MV-4-11 (cell line): Measurements from ENCODE around the gene NAV2.
A peak's percentile ranks its signal among the peaks of the same experiment; 100 is the strongest.

Experiments used
- DNase-seq: peaks from one replicate; lab custom pipeline; 2025; lab: John Stamatoyannopoulos, UW

NAV2 gene

DNA sequence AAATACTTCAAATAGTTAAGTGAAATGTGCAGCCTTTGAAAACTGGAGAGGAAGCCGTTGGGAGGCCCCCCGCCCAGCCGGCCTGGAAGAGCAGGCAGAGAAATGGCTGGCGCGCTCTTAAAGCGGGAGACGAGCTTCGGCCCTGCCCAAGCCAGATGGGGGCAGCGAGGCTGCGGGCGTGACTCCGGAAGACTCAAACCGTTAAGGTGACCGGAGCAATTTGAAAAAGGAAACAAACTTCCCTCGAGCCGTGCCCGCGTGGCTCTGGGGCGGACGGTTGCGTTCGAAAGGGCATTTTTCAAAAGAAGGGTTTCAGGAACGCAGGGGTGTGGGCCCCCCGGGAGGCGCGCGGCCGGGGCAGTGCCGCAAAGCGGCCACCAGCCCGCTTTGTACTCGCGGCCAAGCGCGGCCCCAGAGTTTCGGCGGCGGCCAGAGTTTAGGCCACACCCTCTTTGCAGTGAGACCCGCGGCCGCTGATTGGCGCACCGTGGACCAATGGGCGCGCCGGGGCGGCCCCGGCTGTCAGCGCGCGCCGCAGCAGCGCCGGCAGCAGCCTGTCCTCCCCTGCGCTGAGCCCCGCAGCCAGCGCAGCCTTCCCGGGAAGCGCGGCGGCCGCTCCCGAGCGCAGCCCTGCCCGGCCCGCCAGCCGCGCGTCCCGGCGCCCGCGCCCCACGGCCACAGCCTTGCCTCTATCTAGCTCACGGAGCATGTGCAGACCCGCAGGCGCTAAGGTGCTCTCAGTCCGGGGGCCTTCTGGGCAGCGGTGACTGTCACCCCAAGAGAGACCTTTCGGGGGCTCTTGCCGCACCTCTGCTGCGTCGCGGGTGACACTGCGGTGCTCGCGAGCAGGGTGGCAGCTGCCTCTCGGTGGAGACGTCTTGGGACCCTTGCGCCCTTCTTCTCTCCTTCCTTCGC lies at the start of gene NAV2:
TSS of gene NAV2 (plus strand) at position 557 of the 915 bp plus-strand sequence. CDS start 859 bp downstream, outside the sequence.
- peak; percentile 82 for DNase-seq

DNA sequence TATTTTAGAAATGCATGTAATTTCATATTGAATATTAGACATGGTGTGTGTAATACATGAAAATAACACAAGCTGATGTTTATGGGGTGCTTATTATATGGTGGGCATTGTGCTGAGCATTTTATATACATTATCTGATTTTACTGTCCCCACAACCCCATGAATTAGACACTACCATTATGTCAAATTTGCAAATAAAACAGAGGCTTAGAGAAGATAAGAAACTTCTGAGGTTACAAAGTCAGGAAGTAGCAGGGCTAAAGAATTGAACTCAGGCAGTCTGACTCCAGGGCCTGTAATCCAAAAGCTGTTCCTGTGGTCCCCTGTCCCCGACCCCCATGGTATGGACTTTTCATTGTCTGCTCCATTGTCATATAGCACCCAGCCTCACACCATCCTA lies 49.4 kb upstream of the NAV2 start:
- DNase-seq: no peak

DNA sequence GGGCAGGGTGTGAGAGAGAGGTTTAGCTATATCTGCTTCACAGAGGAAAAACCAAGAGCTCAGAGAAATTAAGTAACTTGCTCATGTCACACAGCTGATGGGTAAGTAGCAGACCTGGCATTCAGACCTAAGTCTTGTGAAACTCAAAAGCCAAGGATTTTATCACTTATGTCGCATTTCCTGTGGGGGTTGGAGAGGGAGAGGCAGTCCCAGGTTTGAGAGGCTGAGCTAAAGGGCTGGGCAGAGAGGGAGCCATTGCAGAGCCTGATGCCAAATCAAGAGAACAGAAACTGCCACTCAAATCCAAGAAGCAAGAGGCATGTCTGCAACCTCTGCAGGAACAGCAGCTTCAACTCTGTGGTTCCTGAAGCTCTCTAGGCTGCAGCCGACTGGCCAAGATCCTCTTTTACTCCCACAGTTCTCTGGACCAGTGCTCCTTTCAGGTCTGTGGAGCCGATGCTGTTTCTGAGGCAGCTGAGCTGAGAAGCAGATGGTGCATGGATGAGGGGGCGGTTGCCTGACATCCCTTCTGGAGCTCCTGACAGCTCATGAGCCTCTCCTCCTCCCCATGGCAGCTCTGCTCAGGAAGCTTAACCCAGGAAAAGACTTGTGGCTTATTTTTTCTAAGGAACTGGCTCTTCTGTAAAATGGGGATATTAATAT lies 47.6 kb upstream of the NAV2 start:
- DNase-seq: peak; percentile 93

DNA sequence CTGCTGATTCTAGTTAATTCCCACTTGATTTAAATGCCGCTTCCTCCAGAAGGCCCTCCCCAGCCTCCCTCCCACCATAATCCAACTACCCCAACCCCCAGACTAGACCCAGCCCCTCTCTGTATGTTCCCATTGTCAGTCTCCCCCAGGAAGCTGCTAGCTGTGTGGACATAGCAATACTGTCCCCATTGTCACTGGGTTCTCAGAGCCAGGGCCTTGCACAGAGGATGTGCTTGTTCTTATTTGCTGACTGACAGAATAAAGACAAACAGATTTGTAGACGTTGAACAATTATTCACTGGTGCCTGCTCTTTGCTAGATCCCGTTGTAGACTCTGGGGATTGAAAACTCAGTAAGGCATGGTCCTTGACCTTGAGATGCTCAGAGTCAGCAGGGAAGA lies 45.7 kb upstream of the NAV2 start:
- no peak for DNase-seq

- no peak for DNase-seq
Measured at GRCh38 chr11:19669511-19669910, 43.1 kb upstream of the NAV2 start.

DNA sequence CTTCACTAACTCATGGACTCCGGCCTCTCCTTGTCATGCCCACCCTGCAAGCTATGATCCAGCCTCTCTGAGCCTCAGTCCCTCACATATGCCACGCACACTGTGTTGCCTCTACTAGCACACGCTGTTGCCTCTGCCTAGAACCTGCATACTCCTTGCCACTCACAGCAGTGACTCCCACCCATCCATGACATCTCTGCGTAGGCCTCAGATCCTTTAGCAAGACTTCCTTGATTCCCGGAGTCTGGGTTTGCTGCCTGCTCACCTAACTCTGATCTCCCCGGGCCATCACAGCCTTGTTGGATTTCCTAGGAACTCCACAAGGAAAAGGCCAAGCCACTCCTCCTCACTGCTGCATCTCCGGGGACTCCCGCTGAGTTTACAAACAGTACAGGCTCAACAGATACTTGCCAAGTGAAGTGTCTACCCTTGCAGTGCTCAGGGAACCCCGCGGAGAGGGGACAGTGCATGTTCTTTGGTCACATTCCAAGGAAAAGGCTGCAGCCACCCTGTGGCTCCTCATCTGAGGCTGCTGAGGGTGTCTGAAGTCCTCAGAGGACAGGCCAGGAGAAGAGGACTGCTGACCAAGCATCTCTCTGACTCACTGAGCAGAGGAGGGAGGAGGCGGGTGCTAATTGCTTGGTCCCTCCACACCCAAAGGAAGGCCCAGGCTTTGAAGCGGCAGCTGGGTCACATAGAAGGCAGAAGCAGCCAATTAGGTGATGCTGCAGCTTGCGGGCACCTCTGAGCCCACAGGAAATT lies 42.4 kb upstream of the NAV2 start:
- no peak for DNase-seq

GRCh38 chr11:19672586-19673206 lies 39.9 kb upstream of the NAV2 start:
- peak; percentile 56 for DNase-seq

- no peak for DNase-seq
Measured at GRCh38 chr11:19673924-19674729, 38.5 kb upstream of the NAV2 start.

DNA sequence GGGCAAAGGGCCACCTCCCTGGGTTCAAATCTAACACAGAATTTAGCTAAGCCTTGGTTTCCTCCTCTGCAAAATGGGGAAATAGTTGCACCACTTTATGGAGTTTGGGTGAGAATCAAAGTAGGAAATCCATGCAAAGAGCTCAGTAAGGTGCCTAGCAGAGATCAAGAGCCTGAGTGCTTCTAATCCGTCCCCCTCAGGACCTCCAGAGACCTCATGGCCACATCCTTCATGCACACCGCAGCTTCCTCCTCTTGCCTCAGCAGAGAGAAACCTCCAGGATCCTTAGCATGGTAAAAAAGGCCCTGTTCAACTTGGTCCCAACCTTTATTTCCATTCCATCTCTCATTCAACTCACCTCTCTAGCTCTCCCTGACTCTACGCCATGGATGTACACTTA lies 37.8 kb upstream of the NAV2 start:
- DNase-seq: peak; percentile 82

DNA sequence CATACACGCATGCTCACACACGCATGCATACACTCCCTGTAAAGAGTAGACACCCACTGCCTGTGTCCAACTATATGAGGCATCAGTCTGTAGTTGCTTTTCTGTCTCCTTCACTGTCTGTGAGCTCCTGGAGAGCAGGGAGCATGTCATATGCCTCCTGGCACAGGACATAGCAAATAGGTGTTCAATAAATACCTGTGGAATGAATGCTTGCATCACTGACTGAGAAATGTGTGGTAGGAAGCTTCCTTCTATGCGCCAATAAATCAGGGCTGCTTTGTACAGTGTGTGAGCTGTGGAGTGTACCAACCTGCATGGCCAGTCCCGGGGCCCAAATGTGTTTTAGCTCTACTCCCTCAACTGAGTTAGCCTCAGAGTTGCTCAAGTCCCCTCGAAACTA lies 37.2 kb upstream of the NAV2 start:
- DNase-seq: no peak

GRCh38 chr11:19676475-19677380 lies 35.9 kb upstream of the NAV2 start:
- DNase-seq: peak; percentile 26

- no peak for DNase-seq
Measured at GRCh38 chr11:19677381-19678080, 35.1 kb upstream of the NAV2 start.

- peak; percentile 18 for DNase-seq
Measured at GRCh38 chr11:19679952-19680828, 32.4 kb upstream of the NAV2 start.

DNA sequence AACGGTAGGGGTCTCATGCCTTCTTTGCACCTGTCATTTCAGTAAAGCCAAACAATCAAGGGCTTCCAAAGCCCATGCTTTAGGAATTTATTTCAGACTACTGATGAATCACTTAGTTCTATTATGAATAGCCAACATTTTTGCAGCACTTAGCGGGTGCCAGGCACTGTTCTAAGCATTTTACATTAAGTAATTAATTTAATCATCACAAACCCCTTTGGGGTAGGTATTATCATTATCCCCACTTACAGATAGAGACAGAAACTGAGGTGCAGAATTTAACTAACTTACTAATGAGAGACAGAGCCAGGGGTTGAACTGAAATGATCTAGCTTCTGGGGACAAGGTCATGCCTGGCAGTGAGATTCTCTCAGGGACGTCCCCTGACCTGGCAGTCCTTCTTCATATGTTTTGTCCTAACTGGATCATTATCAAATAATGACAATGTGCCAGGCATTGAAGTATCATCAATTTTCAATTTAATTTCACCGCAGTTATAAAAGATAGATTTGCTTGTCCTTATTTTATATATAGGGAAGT lies 31.7 kb upstream of the NAV2 start:
- DNase-seq: no peak

DNA sequence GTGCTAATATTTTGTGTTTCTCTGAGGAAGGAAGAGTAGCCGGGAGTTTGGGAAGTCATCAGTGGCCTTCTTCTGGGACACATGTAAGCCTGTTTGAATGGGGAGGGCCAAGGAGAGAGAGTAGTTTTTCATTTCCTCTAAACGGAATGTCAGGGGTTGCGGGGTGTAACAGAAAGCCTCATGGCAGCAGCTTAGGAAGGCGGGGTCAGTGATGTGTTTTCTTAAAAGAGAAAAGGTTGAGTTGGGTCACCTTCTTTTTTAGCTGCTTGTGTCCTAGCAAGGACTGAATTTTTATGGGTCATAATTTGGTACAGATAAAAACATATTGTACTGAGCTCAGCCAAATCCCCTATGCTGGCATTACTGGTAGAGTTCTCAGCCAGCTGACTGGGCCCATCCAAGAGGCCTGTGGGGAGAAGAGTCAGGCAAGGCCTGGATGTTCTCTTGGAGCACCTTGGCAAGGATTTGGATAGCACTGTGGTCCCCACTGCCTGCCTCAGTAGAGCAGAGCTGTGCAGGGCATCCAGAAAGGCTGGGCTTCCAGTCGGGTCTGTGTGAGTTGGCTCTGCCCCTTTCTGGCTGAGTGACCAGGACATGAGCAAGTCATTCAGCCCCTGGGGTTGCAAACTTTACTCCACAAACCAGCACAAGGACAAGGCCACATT lies 29.4 kb upstream of the NAV2 start:
- DNase-seq: peak; percentile 58

DNA sequence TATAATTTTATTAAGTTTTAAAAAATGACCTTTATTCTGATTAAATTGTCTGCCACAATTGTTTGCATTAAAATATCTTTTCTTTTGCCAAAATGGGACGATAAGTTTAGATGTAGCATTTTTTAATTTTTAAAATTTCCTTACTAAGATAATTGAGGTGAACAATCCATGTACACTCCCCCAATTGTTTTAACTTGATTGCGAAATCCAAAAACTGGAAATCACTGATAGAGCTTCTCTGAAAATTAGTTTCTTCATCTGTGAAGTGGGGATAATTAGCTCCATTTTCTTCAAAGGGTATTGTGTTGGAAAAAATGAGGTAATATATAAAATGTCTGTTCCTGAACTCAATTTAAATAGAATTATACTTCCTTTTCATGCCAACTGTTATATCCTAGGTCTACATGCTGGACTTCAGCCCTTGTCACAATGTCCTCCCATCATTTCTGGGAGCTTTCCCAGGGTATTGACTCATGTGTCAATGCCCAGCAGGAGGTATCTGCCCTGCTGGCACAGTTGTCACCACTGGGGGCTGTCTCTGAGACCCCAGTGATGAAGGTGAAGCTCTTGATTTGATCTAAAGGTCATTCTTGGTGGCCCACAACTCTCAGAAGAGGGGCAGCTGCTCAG lies 28.7 kb upstream of the NAV2 start:
- DNase-seq: no peak

DNA sequence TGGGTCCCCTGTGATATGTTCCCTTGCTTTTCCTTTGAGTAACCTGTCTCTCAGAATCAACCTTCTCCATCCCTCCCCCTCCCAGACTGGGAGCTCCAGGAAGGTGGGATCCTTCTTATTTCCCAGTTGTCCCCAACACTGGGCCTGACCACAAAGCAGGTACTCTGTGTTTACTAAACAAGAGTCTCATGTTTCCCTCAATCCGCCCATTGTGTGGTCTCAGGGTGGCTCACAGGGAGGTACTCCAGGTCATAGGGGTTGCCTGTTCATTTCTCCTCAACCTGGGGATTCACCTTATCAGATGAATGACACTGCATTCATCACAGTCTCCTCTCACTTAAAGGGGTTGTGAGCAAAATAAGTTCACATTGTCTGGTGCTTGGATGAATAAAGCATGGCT lies 26.4 kb upstream of the NAV2 start:
- no peak for DNase-seq
